ENCODE measurements around the gene RTN4RL1.
"Not testable (repeated sequence)": the region's sequence is repeated elsewhere in the genome, so short reads cannot be mapped to it uniquely, and the experiment has no call there.

RTN4RL1 gene

GRCh38 chr17:1913702-1914101, 111.4 kb downstream of the RTN4RL1 start:
- no peak for DNase-seq

GRCh38 chr17:1912146-1912545, 113.0 kb downstream of the RTN4RL1 start:
- DNase-seq, result no peak

GRCh38 chr17:1909985-1910384, 115.1 kb downstream of the RTN4RL1 start:
- no peak for DNase-seq

GRCh38 chr17:1908699-1909309, 116.3 kb downstream of the RTN4RL1 start:
- DNase-seq, result peak; percentile 80

GRCh38 chr17:1907909-1908698, 117.0 kb downstream of the RTN4RL1 start:
- peak; percentile 27 for DNase-seq

- peak; percentile 48 for DNase-seq
These were observed 117.9 kb downstream of the RTN4RL1 start for GRCh38 chr17:1907216-1907631.

- DNase-seq, result no peak
These were observed 118.5 kb downstream of the RTN4RL1 start for GRCh38 chr17:1906662-1907101.

GRCh38 chr17:1905190-1905913, 119.8 kb downstream of the RTN4RL1 start:
- DNase-seq, result peak; percentile 66

- DNase-seq, result no peak
These were observed 120.6 kb downstream of the RTN4RL1 start for GRCh38 chr17:1904273-1905182.

- DNase-seq, result no peak
These were observed 125.6 kb downstream of the RTN4RL1 start for GRCh38 chr17:1899403-1900000.

- DNase-seq, result no peak
These were observed 126.3 kb downstream of the RTN4RL1 start for GRCh38 chr17:1898872-1899271.

- no peak for DNase-seq
These were observed 126.8 kb downstream of the RTN4RL1 start for GRCh38 chr17:1898332-1898731.

GRCh38 chr17:1897105-1897656, 128.0 kb downstream of the RTN4RL1 start:
- DNase-seq, result no peak

- no peak for DNase-seq
These were observed 128.7 kb downstream of the RTN4RL1 start for GRCh38 chr17:1896243-1897104.

- not testable (repeated sequence) for DNase-seq
These were observed 129.7 kb downstream of the RTN4RL1 start for GRCh38 chr17:1895479-1895878.

- no peak for DNase-seq
These were observed 130.3 kb downstream of the RTN4RL1 start for GRCh38 chr17:1894753-1895339.

GRCh38 chr17:1890758-1891450, 134.2 kb downstream of the RTN4RL1 start:
- DNase-seq, result no peak

GRCh38 chr17:1888741-1889140, 136.4 kb downstream of the RTN4RL1 start:
- DNase-seq, result no peak

Data from DMS53 (cell line).